Neutrophil (primary cell): ENCODE measurements around the gene SLC24A4.

Experiments
- H3K27ac ChIP-seq: fragments of 200-600 bp; sonication (generic); 2 replicates; pipeline ENCODE4 v1.5.1; 2016; ENCODE audit warnings: mild to moderate bottlenecking, moderate library complexity
- H3K27me3 ChIP-seq: fragments of 200-600 bp; sonication (generic); 2 replicates; pipeline ENCODE4 v1.6.0; 2016; ENCODE audit warnings: mild to moderate bottlenecking
- H3K36me3 ChIP-seq: fragments of 200-600 bp; sonication (generic); 2 replicates; pipeline ENCODE4 v1.5.1; 2017
- H3K4me1 ChIP-seq, 2 experiments: fragments of 200-600 bp in 1 of 2; sonication (generic) in 1 of 2; 1 replicate in 1 of 2; 2 replicates in 1 of 2; pipeline versions ENCODE4 v1.5.1 to v1.6.1; 2013 to 2016; ENCODE audit warnings: low read depth in 1 of 2, low read length in 1 of 2, mild to moderate bottlenecking in 1 of 2, moderate library complexity in 1 of 2; ENCODE audit not compliant: control insufficient read depth in 1 of 2, insufficient read depth in 1 of 2
- H3K4me3 ChIP-seq, 2 experiments: fragments of 200-600 bp in 1 of 2; sonication (generic) in 1 of 2; 1 replicate in 1 of 2; 2 replicates in 1 of 2; pipeline ENCODE4 v1.5.1; 2013 to 2016; ENCODE audit warnings: low read depth in 1 of 2, low read length in 1 of 2, mild to moderate bottlenecking in 1 of 2, moderate library complexity in 1 of 2
- H3K9me3 ChIP-seq: fragments of 200-600 bp; sonication (generic); 2 replicates; pipeline ENCODE4 v1.5.1; 2016
- CTCF ChIP-seq: fragments of 200-600 bp; sonication (generic); IDR thresholded peaks from 2 replicates; pipeline ENCODE4 v1.5.1; 2016; ENCODE audit warnings: antibody characterized with exemption

Gene SLC24A4

DNA sequence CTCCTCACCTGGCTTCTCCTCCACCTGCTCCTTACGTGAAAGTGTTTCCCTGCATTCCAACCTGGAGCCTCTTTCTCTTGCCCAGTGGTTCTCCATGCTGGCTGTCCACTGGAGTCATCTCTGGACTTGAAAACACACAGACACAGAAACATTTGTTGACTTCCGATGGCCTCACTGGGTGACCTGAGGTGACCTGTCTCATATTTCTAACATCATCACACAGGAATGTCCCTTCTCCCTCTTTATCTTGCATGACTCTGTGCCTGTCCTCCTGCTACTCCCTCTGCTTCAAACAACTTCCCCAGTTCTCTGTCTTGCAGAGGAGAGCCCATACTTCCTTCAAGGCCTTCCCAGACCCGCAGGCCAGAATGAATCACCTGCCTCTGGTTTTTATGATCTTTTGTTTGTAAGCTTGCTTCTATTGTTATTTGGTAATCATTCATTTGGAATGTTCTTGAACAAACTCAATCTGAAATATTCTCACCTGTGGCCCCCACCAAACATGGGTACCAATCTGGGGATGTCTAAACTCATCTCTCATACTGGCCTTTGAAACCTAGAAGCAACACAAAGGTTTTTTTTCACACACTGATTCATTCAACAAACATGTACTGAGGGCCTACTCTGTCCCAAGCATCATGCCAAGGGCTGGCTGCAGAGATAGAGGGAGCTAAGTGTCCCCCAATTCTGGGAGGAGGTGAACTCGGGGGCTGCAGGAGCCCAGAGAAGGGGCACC lies 181.0 kb downstream of the SLC24A4 start:
- TF ChIP-seq CTCF, result no peak
- Histone ChIP-seq H3K27ac (no peak overlapping the region), H3K4me3 (no peak overlapping the region), H3K4me1 (peaks cover 21% of the 10 kb centered on the region in 2 experiments), H3K36me3 (no peaks in the 10 kb centered on the region), H3K9me3 (no peaks in the 10 kb centered on the region), H3K27me3 (no peaks in the 10 kb centered on the region)

GRCh38 chr14:92505826-92506225 lies 182.9 kb downstream of the SLC24A4 start:
- Histone ChIP-seq H3K4me3 (no peak overlapping the region), H3K4me1 (peaks cover 21% of the 10 kb centered on the region in 2 experiments), H3K36me3 (no peaks in the 10 kb centered on the region), H3K27me3 (no peaks in the 10 kb centered on the region), H3K27ac (no peak overlapping the region), H3K9me3 (no peaks in the 10 kb centered on the region)
- TF ChIP-seq CTCF, result no peak

- no peak overlapping the region for H3K4me3 ChIP-seq
- no peaks in the 10 kb centered on the region for H3K36me3 ChIP-seq
- H3K27ac ChIP-seq, result no peak overlapping the region
- no peaks in the 10 kb centered on the region for H3K9me3 ChIP-seq
- TF ChIP-seq CTCF, result no peak
- H3K4me1 ChIP-seq, result peaks cover 21% of the 10 kb centered on the region in 2 experiments
- H3K27me3 ChIP-seq, result no peaks in the 10 kb centered on the region
These were observed 183.3 kb downstream of the SLC24A4 start for GRCh38 chr14:92506231-92506630.

- TF ChIP-seq CTCF, result no peak
- Histone ChIP-seq H3K4me3 (peak overlapping the region in 1 of 2 experiments; percentile 22), H3K4me1 (peaks cover 19 to 21% of the 10 kb centered on the region in 2 experiments), H3K36me3 (no peaks in the 10 kb centered on the region), H3K27me3 (no peaks in the 10 kb centered on the region), H3K27ac (peak overlapping the region; percentile 80), H3K9me3 (no peaks in the 10 kb centered on the region)
These were observed 184.3 kb downstream of the SLC24A4 start for GRCh38 chr14:92507174-92507768.

DNA sequence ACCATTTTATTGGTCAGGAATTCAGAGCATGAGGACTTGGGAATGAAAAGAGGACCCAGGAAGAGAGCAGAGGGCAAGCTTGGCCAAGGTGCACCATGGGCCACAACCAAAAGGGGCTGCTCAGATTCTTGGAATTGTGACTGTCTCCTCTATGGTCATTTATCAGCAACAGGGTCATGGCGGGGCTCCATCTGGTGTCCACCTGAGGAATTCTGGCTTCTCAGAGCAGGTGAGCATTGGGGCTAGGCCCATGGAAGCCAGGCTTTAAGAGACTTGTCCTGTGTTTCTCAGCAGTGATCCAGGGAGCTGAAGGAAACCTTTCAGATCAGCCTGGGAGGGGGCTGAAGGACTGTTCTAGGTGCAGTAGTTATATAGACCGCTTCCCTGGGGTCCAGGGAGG lies 188.0 kb downstream of the SLC24A4 start:
- Histone ChIP-seq H3K4me1 (peaks cover 47 to 48% of the 10 kb centered on the region in 2 experiments), H3K36me3 (no peaks in the 10 kb centered on the region), H3K9me3 (no peaks in the 10 kb centered on the region), H3K4me3 (no peak overlapping the region), H3K27ac (no peak overlapping the region), H3K27me3 (no peaks in the 10 kb centered on the region)
- no peak for TF ChIP-seq CTCF
